HG02885 (cell line): ENCODE data around the gene ARFGAP1.
"Not testable (repeated sequence)": the region's sequence is repeated elsewhere in the genome, so short reads cannot be mapped to it uniquely, and the experiment has no call there.

Experiments used
- ATAC-seq: cut with Tn5 transposase; IDR thresholded peaks from one replicate; pipeline ENCODE4 v1.9.1; 2021; ENCODE audit warnings: mild to moderate bottlenecking; ENCODE audit not compliant: unreplicated experiment, poor library complexity

ARFGAP1 gene

GRCh38 chr20:63328718-63329275, 56.2 kb downstream of the ARFGAP1 start:
- no peak for ATAC-seq

GRCh38 chr20:63329331-63330083, 56.9 kb downstream of the ARFGAP1 start:
- ATAC-seq = no peak

- ATAC-seq = no peak
Measured at GRCh38 chr20:63330084-63330760, 57.6 kb downstream of the ARFGAP1 start.

GRCh38 chr20:63330940-63331339, 58.3 kb downstream of the ARFGAP1 start:
- no peak for ATAC-seq

- no peak for ATAC-seq
Measured at GRCh38 chr20:63331741-63332400, 59.3 kb downstream of the ARFGAP1 start.

- ATAC-seq = no peak
Measured at GRCh38 chr20:63332488-63333240, 60.1 kb downstream of the ARFGAP1 start.

- ATAC-seq = no peak
Measured at GRCh38 chr20:63333241-63333836, 60.7 kb downstream of the ARFGAP1 start.

- ATAC-seq = no peak
Measured at GRCh38 chr20:63334356-63334755, 61.7 kb downstream of the ARFGAP1 start.

- ATAC-seq = not testable (repeated sequence)
Measured at GRCh38 chr20:63335060-63335459, 62.4 kb downstream of the ARFGAP1 start.

- no peak for ATAC-seq
Measured at GRCh38 chr20:63335711-63336110, 63.1 kb downstream of the ARFGAP1 start.

- no peak for ATAC-seq
Measured at GRCh38 chr20:63336232-63336752, 63.7 kb downstream of the ARFGAP1 start.

GRCh38 chr20:63337786-63338420, 65.3 kb downstream of the ARFGAP1 start:
- ATAC-seq = no peak
